Upper lobe of left lung (tissue), 4 donors: ENCODE results near the gene LRP1-AS.

Experiments
- POLR2A ChIP-seq, 4 donors: fragments of 450-650 bp; IDR thresholded peaks; one replicate each; pipeline ENCODE4 v1.5.1; 2016 to 2017; ENCODE audit warnings: antibody characterized with exemption in 4 of 4, mild to moderate bottlenecking in 2 of 4
- POLR2AphosphoS5 ChIP-seq, 2 donors: sonication (generic); formaldehyde crosslinking; IDR thresholded peaks; one replicate each; pipeline ENCODE4 v1.5.1; 2017; ENCODE audit warnings: antibody characterized with exemption in 2 of 2
- TF ChIP-seq, protein P1 (sequence below), 6 experiments: fragments of 450-650 bp in 4 of 6; fragments of 200-600 bp in 2 of 6; sonication (generic) in 2 of 6; IDR thresholded peaks; one replicate each; pipeline ENCODE4 v1.5.1; 2016 to 2019; ENCODE audit warnings: antibody characterized with exemption in 6 of 6

DNA sequence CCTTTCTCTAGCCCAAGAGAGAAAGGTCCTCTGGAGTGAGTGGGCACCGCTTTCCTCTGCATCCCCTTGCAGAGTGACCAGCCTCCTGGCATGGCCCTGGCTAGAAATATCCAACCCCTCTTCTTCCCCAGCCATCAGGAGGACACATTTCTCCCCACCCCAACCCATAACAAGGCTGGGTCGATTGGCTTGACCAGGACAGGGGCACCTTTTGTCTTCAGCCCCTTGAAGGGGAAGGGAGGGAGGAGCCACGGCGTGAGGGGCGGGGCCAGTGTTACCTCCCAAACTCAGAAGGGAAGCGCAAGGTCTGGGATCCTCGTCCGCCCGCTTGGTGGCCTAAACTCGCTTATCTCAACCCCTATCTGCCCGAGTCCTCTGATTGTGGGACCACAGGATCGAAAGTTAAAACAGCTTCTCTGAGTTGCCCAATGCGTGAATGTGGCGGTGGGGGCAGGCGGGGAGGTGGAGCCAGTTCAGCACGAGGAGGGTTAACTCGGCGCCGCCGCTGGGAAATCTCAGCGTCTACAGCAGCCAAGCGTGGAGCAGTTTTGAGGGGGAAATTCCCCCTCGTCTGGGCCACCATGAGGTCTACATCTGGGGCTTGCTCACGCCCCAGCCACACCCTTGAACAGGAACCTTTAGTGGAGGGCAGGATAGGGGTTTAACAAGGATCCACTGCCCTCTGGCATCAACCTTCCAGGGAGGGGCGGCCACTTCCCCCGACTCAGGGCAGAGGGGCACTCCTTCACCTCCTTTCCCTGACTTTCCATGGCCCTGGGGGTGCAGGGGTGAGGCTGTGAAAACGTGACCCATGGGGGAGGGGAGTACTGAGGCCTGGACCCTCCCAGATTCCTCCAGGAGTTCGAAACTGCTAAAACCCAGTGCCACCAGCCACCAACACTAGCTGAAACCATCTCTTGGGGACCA, 37.1 kb downstream of the LRP1-AS start:
- TF ChIP-seq, protein P1, sequence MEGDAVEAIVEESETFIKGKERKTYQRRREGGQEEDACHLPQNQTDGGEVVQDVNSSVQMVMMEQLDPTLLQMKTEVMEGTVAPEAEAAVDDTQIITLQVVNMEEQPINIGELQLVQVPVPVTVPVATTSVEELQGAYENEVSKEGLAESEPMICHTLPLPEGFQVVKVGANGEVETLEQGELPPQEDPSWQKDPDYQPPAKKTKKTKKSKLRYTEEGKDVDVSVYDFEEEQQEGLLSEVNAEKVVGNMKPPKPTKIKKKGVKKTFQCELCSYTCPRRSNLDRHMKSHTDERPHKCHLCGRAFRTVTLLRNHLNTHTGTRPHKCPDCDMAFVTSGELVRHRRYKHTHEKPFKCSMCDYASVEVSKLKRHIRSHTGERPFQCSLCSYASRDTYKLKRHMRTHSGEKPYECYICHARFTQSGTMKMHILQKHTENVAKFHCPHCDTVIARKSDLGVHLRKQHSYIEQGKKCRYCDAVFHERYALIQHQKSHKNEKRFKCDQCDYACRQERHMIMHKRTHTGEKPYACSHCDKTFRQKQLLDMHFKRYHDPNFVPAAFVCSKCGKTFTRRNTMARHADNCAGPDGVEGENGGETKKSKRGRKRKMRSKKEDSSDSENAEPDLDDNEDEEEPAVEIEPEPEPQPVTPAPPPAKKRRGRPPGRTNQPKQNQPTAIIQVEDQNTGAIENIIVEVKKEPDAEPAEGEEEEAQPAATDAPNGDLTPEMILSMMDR (IDR thresholded peaks at IDR 0.05), result peak in 1 of 6 experiments; percentile 5
- TF ChIP-seq POLR2AphosphoS5 (IDR thresholded peaks at IDR 0.05) (peak; percentile 34 to 54), POLR2A (IDR thresholded peaks at IDR 0.05) (peak in 1 of 4 donors; percentile 47)
